ENCODE data around the gene HLTF. TPM values are rescaled to one million over a fixed set of nuclear protein-coding genes. Genes with fewer than 3 reads are reported as not detected.

The HLTF gene
- total RNA-seq, 2 experiments from 2014 or later = 18.7 to 20.4 TPM

DNA sequence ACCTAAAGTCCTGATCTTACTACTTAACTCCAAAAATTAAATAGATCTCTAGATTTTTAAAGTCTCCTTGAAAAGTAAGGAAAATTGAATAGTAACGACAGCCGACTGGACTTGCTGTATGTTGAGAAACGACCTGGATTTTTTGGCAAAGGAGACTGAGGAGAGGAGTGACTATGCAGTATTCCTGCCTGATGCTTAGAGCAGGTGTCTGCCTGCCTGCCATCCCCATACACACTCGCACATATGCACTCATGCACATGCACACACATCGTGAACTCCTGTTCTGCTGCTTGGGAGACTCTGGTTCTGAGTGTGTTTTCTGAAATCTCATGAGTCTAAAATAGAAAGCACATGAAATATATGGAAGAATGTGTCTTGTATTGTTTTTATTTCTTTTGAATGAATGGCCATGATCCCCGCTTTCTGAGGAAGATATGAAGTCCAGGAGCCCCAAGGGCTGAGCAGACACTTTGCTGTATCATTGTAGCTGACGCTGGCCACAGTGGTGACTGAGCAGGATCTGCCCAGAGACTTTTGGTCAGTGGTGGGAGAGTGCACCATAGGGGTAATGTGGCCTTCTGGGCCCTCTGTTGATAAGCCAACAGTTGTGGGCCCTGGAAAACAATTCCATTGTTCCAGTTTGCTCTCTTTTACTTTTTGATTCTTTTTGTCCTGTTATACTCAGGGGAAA lies 78.6 kb downstream of the HLTF start:
- POLR2A ChIA-PET = no interaction called here
- Mint-ChIP-seq H3K4me3 (no peak overlapping the region), H3K27ac (peak overlapping the region; percentile 4), H3K27me3 (no peaks in the 10 kb centered on the region), H3K4me1 (peaks cover 34% of the 10 kb centered on the region), H3K36me3 (ENCODE audit: low read depth) (peaks cover 50% of the 10 kb centered on the region), H3K9me3 (no peaks in the 10 kb centered on the region)
- CTCF ChIA-PET = interaction anchor here (2.6 kb wide), 1 partner anchor 9 kb away, joined by 10 read pairs; no protein-coding TSS in a partner anchor
- no peak for DNase-seq

DNA sequence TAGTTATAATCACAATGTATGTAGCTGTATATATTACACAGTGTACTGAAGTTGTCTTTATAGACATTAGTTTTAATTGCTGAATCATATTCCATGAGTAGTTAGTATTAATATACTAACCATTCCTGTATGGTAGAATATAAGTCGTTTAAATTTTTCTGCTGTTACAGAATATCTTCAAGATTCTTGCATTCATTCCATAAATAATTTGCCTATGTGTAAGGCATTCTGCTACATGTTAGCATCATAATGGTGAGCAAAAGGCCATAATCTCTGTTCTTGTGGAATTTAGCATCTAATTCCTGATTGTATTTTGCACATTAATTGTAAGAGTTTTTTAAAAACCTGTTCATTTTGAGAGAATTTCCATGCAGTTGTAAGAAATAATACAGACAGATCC lies 80.9 kb downstream of the HLTF start:
- H3K36me3 Mint-ChIP-seq (ENCODE audit: low read depth) = peaks cover 43% of the 10 kb centered on the region
- no peak for DNase-seq
- CTCF ChIA-PET = interaction anchor here (2.0 kb wide), 1 partner anchor 11 kb away, joined by 9 read pairs; no protein-coding TSS in a partner anchor
- H3K27ac Mint-ChIP-seq = no peak overlapping the region
- H3K27me3 Mint-ChIP-seq = no peaks in the 10 kb centered on the region
- H3K4me3 Mint-ChIP-seq = no peak overlapping the region
- POLR2A ChIA-PET = no interaction called here
- H3K4me1 Mint-ChIP-seq = peaks cover 33% of the 10 kb centered on the region
- H3K9me3 Mint-ChIP-seq = no peaks in the 10 kb centered on the region

DNA sequence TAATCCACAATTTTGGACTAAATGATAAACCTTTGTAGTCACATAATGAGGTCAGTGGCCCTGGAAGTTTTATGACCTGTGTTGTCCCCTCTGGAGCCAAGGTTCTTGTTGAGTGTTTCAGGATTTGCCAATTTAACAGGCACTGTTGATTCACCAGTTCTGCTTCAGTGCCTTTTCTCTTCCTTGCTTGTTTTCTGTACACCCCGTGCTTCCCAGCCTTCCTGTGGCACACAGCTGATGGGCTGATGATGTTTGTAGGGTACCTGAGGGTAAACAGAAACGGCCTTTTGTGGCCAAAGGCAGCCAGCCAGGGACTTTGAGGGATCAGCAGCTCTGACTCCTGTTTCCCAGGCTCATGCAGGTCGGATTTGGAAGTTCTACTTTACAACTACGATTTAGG lies 81.7 kb downstream of the HLTF start:
- DNase-seq = no peak
- ChIA-PET POLR2A (no interaction called here), CTCF (interaction anchor here (1.9 to 2.0 kb wide), 2 partner anchors 10 to 16 kb away, joined by 6 to 9 read pairs; no protein-coding TSS in a partner anchor)
- Mint-ChIP-seq H3K4me3 (no peak overlapping the region), H3K4me1 (peaks cover 36% of the 10 kb centered on the region), H3K27ac (no peak overlapping the region), H3K27me3 (no peaks in the 10 kb centered on the region), H3K36me3 (ENCODE audit: low read depth) (peaks cover 44% of the 10 kb centered on the region), H3K9me3 (no peaks in the 10 kb centered on the region)

DNA sequence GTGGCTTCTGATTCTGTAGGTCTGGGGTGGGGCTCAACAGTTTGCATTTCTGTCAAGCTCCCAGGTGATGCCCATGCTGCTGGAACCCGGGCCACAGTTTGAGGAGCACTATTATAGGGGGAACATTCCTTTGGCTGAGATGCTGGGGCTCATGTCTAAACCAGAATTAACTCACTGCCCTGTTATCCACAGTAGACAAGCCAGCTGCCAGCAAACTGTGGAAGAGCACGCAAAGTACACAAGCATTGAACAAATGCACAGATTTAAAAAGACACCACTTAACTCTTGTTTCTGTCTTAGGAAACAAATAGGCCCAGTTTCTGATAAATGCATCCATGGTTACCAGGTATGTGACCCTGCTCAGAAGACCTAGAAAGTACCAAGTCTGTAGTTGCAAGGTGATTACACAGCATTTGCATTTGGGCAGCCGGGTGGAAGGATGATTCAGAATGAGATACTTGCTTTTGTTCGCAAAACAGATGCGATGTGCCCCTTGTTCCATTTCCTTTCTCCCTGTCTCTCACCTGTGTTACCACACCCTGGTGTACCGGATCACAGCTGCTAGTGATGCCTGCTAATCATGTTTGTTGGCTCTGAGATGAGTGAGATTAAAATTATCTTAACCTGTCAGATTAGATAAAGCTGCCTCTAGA lies 82.6 kb downstream of the HLTF start:
- Mint-ChIP-seq H3K9me3 (no peaks in the 10 kb centered on the region), H3K4me3 (no peak overlapping the region), H3K27ac (no peak overlapping the region), H3K36me3 (ENCODE audit: low read depth) (peaks cover 43% of the 10 kb centered on the region), H3K27me3 (no peaks in the 10 kb centered on the region), H3K4me1 (peaks cover 36% of the 10 kb centered on the region)
- POLR2A ChIA-PET = no interaction called here
- peak; percentile 12 for DNase-seq
- CTCF ChIA-PET = interaction anchor here (1.0 to 1.9 kb wide), 3 partner anchors 11 to 276 kb away, joined by 3 to 6 read pairs (median 4); no protein-coding TSS in a partner anchor

DNA sequence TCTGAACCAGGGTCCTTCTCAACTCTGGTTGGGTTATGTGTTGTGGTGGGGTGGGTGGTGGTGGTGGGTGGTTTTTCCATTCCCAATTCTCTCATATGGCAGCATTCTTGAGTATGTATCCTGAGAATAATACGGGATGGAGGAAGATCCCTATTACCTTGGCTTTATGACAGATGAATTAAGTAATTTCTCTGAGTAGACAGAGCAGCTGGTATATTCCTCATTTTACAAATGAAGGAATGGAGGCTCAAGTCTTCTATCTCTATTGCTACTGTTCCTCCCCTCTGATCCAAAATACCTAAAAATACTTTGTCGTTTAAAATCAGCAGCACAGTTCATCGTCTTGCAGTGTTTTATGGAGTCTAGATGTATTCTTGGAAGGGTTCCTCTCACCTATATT lies 84.6 kb downstream of the HLTF start:
- ChIA-PET CTCF (interaction anchor here (0.9 to 1.7 kb wide), 4 partner anchors 11 to 41 kb away, joined by 3 to 5 read pairs (median 4); partner anchors contain the start of gene GYG1), POLR2A (no interaction called here)
- Mint-ChIP-seq H3K27me3 (no peaks in the 10 kb centered on the region), H3K27ac (no peak overlapping the region), H3K36me3 (ENCODE audit: low read depth) (peaks cover 42% of the 10 kb centered on the region), H3K9me3 (no peaks in the 10 kb centered on the region), H3K4me1 (peaks cover 37% of the 10 kb centered on the region), H3K4me3 (no peak overlapping the region)
- DNase-seq = no peak

DNA sequence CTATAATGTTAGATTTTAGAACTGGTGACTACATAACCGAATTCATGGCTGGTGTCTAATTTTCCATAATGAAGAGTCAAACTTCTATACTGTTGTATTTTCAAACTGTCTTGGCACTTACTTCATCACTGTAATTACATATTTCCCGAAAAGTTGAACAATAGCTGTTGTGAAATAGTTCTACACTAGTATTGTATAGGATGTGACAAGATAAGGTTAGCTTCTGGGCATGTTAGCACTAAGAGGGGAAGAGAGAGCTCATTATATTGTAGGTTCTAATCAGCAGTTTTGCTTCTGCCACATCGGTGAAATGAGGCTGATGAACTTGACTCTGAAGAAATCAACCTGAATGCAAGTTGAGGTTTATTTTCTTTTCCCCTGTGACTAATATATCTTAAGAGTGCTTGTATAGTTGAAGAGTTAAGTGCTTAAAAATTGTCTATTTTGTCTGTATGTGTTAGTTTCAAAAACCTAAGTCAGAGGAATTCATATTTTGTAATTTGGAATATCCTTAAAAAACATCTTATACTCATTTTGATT lies 86.1 kb downstream of the HLTF start:
- peaks cover 38% of the 10 kb centered on the region for H3K4me1 Mint-ChIP-seq
- no peak overlapping the region for H3K27ac Mint-ChIP-seq
- no peak overlapping the region for H3K4me3 Mint-ChIP-seq
- DNase-seq = no peak
- peaks cover 55% of the 10 kb centered on the region for H3K36me3 Mint-ChIP-seq (ENCODE audit: low read depth)
- ChIA-PET POLR2A (no interaction called here), CTCF (interaction anchor here (0.9 to 1.4 kb wide), 2 partner anchors 10 to 21 kb away, joined by 3 read pairs; no protein-coding TSS in a partner anchor)
- H3K27me3 Mint-ChIP-seq = no peaks in the 10 kb centered on the region
- H3K9me3 Mint-ChIP-seq = no peaks in the 10 kb centered on the region

DNA sequence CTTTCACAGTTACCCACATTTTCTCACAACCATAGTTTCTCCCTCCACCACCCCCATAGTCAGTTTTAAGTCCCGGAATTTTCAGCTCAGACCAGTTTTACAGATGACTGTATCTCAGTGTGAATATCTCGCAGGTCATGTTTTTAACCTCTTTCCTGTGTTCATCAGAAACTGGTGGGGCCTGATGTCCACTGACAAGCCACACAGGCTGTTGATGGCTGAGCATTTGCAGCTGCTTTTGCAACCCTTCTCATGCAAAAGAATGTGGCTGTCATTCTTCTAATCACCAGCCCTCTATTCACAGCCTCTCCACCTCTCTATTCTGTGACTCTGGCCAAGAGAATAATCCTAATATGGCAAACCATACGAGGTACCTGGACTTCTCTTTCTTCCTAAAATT lies 86.5 kb downstream of the HLTF start:
- ChIA-PET CTCF (interaction anchor here (0.5 to 1.4 kb wide), 3 partner anchors 10 to 1562 kb away, joined by 3 read pairs; no protein-coding TSS in a partner anchor), POLR2A (no interaction called here)
- peaks cover 58% of the 10 kb centered on the region for H3K36me3 Mint-ChIP-seq (ENCODE audit: low read depth)
- peaks cover 38% of the 10 kb centered on the region for H3K4me1 Mint-ChIP-seq
- no peaks in the 10 kb centered on the region for H3K27me3 Mint-ChIP-seq
- no peak overlapping the region for H3K27ac Mint-ChIP-seq
- DNase-seq = no peak
- H3K4me3 Mint-ChIP-seq = no peak overlapping the region
- H3K9me3 Mint-ChIP-seq = no peaks in the 10 kb centered on the region

DNA sequence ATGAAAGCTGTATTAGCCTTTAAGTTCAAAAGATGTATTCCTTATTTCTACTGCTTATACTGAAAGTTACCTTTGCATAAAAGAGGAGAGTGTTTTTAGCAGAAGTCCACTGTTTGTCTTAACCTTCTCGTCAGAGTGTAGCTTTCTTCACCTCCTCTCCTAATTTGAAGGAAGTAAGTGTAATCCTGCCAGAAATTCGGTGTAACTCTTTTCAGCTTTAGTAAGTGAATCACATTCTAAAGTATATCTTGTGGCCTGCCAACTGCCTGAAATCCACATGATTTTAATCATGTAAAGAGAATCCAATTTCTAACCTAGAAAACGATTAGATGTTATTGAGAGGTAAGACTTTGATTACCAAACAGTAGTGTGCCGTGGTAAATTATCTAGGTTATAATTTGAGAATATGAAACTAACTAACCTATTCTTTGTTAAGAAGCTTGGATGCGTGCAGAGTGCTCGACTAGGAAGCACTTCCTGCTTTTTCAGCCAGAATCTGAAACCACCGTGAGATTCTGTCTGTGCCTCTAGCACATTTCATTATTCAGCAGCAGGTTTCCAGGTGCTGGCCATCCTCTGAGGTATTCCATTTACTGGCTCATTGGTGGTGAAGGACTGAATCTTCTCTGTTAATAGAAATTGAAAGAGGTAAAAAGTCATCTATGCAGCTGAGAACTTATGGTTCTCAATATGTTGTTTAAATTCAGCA lies 87.5 kb downstream of the HLTF start:
- Mint-ChIP-seq H3K4me1 (peaks cover 37% of the 10 kb centered on the region), H3K27ac (peak overlapping the region; percentile 81), H3K9me3 (no peaks in the 10 kb centered on the region), H3K4me3 (peak overlapping the region; percentile 35), H3K27me3 (no peaks in the 10 kb centered on the region), H3K36me3 (ENCODE audit: low read depth) (peaks cover 61% of the 10 kb centered on the region)
- POLR2A ChIA-PET = no interaction called here
- CTCF ChIA-PET = interaction anchor here (0.5 to 1.6 kb wide), 4 partner anchors 10 to 1570 kb away, joined by 3 to 10 read pairs (median 4); no protein-coding TSS in a partner anchor
- peak; percentile 35 for DNase-seq

DNA sequence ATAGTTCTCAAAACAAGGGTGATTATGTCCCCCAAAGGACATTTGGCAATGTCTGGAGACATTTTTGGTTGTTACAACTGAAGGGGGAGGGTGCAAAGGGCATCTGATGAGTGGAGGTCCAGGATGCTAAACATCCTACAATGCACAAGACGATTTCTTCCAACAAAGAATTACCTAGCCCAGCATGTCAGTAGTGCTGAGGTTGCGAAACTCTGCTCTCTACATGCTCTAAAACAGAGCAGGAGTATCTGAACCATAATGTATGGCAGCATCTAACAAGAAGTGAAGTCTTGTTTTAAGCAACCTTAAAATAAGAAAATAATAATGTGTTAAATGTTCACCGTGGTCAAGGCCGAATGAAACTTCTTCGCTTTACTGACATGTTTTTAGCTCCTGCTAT lies 88.0 kb downstream of the HLTF start:
- H3K4me1 Mint-ChIP-seq = peaks cover 39% of the 10 kb centered on the region
- H3K27ac Mint-ChIP-seq = peak overlapping the region; percentile 81
- POLR2A ChIA-PET = no interaction called here
- CTCF ChIA-PET = interaction anchor here (0.6 to 1.6 kb wide), 3 partner anchors 11 to 1569 kb away, joined by 3 to 10 read pairs (median 4); no protein-coding TSS in a partner anchor
- no peak overlapping the region for H3K4me3 Mint-ChIP-seq
- H3K27me3 Mint-ChIP-seq = no peaks in the 10 kb centered on the region
- no peak for DNase-seq
- H3K9me3 Mint-ChIP-seq = no peaks in the 10 kb centered on the region
- peaks cover 66% of the 10 kb centered on the region for H3K36me3 Mint-ChIP-seq (ENCODE audit: low read depth)

DNA sequence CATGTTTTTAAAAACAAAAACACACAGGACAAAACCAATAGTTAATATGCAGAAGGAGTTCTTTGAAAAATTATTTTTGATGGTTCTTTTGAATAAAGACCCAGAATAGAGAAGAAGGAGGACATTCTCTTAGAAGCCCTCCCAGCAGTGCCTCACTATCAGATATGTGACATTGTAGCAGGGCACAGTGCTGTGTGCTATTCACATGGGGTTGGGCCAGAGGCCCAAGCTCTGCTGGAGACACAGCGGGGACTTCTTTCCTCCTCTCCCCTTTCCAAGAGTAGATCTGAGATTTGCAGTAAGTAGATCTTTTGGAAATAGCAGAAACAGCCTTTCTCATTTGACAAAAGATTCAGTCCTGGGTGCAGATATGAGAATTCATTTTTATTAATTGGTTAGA lies 88.7 kb downstream of the HLTF start:
- ChIA-PET POLR2A (no interaction called here), CTCF (interaction anchor here (1.4 to 1.6 kb wide), 2 partner anchors 11 to 22 kb away, joined by 3 to 10 read pairs; no protein-coding TSS in a partner anchor)
- no peak for DNase-seq
- H3K9me3 Mint-ChIP-seq = no peaks in the 10 kb centered on the region
- peaks cover 68% of the 10 kb centered on the region for H3K36me3 Mint-ChIP-seq (ENCODE audit: low read depth)
- H3K4me3 Mint-ChIP-seq = no peak overlapping the region
- H3K4me1 Mint-ChIP-seq = peaks cover 46% of the 10 kb centered on the region
- no peak overlapping the region for H3K27ac Mint-ChIP-seq
- H3K27me3 Mint-ChIP-seq = no peaks in the 10 kb centered on the region

DNA sequence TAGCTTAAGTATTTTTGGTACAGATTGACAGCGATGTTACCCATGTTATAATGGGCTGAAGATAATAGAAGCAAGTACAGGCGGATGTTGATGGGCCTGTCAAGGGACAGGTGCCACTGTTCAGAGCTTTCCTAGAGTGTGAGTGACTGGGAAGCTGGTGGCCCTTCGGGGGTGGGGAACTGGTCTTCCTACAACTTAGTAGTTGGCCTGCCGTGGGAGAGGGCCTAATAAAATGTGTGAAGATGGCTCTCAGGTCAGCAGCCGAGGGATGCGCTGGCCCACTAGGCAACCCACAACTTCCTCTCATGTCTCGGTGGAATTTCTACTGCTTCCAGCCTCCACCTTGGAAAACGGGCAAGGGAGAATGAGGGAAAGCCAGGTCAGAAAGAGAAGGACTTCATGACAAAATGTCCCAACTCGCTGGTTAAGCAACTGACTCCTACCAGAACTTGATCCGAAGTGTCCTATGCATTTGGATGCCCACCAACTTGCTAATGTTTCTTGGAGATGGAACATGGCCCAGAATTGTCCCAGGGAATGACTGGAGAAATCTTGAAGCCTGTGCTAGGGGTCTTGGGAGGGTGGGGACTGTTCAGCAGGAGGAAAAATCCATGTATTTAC lies 93.6 kb downstream of the HLTF start:
- ChIA-PET POLR2A (no interaction called here), CTCF (interaction anchor here (1.5 to 2.1 kb wide), 3 partner anchors 10 to 288 kb away, joined by 3 to 6 read pairs (median 3); no protein-coding TSS in a partner anchor)
- no peak for DNase-seq
- H3K27ac Mint-ChIP-seq = peak overlapping the region; percentile 65
- H3K4me3 Mint-ChIP-seq = peak overlapping the region; percentile 70
- H3K9me3 Mint-ChIP-seq = no peaks in the 10 kb centered on the region
- no peaks in the 10 kb centered on the region for H3K27me3 Mint-ChIP-seq
- H3K36me3 Mint-ChIP-seq (ENCODE audit: low read depth) = peaks cover 37% of the 10 kb centered on the region
- H3K4me1 Mint-ChIP-seq = peaks cover 32% of the 10 kb centered on the region

DNA sequence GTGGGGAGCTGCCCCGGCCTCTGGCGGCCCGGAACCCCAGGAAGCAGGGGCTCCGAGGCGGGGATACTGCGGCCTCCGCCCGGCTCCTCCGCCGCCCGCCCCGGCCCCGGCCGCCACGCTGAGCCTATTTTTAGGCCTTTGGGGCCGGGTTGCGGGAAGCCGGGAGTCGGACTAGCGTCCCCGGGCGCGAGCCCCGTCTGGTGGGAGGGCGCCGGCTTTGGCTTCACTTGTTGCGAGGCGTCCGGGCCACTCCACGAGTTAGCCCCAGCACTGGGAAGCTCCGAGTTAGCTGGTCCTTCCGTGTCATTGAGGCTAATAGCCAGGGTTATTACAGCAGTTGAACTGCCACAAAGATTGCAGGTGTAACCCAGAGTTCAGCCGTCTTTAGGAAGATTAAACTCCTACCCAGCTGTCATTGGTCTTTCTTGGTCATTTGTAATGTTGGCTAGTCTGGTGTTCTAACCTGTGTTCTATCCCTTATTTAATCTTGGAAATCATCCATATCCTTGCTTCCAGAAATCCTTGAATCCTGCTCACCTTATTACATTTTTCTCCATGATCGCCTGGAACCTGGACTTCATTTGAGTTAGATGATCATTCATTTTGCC lies 94.2 kb downstream of the HLTF start:
- ChIA-PET POLR2A (no interaction called here), CTCF (interaction anchor here (1.3 to 2.1 kb wide), 4 partner anchors 10 to 289 kb away, joined by 3 to 6 read pairs (median 4); no protein-coding TSS in a partner anchor)
- H3K9me3 Mint-ChIP-seq = no peaks in the 10 kb centered on the region
- H3K4me3 Mint-ChIP-seq = peak overlapping the region; percentile 70
- peak; percentile 19 for DNase-seq
- no peaks in the 10 kb centered on the region for H3K27me3 Mint-ChIP-seq
- H3K27ac Mint-ChIP-seq = peak overlapping the region; percentile 85
- peaks cover 32% of the 10 kb centered on the region for H3K4me1 Mint-ChIP-seq
- H3K36me3 Mint-ChIP-seq (ENCODE audit: low read depth) = peaks cover 35% of the 10 kb centered on the region
